ENCODE results near the gene TSPO2. TPM values are rescaled to one million over a fixed set of nuclear protein-coding genes. Genes with fewer than 3 reads are reported as not detected.

Gene TSPO2
- total RNA-seq, 4 donors from 2014 or later, result not detected

Other genes with a start within 250 kb of the TSPO2 start
- gene UNC5CL, start 3.2 kb upstream of the TSPO2 start, total RNA-seq, result under 1 TPM; 0.33 to 0.83 (median 0.60) TPM
- gene APOBEC2, start 10.7 kb downstream of the TSPO2 start, total RNA-seq, result 1 to 10 TPM in 1 of 4 donors, under 1 TPM in 2, not detected in 1; 0.50 to 1.0 (median 0.97) TPM
- gene OARD1, start 29.9 kb downstream of the TSPO2 start, total RNA-seq, result 10 to 100 TPM; 11.9 to 19.4 (median 16.5) TPM
- gene NFYA, start 30.5 kb downstream of the TSPO2 start, total RNA-seq, result 10 to 100 TPM in 3 of 4 donors, 1 to 10 TPM in 1; 9.1 to 11.4 (median 10.5) TPM
- under 1 TPM in 1 of 4 donors, not detected in 3; 0.32 TPM for gene TREML1, start 111.9 kb downstream of the TSPO2 start, total RNA-seq
- 1 to 10 TPM; 1.6 to 1.8 (median 1.6) TPM for gene TREM2, start 120.6 kb downstream of the TSPO2 start, total RNA-seq
- under 1 TPM in 1 of 4 donors, not detected in 3; 0.66 TPM for gene TREML2, start 158.7 kb downstream of the TSPO2 start, total RNA-seq
- not detected for gene TREML4, start 185.9 kb downstream of the TSPO2 start, total RNA-seq
- gene TREM1, start 244.2 kb downstream of the TSPO2 start, total RNA-seq, result 1 to 10 TPM; 1.1 to 9.3 (median 1.2) TPM

Data from esophagus muscularis mucosa (tissue), 4 donors.